ENCODE data around the gene CFAP97D2. TPM values are rescaled to one million over a fixed set of nuclear protein-coding genes. Genes with fewer than 3 reads are reported as not detected.

The CFAP97D2 gene
- total and polyA plus RNA-seq, 2 experiments from 2014 or later: not detected

GRCh38 chr13:114219392-114219791 lies 40.3 kb downstream of the CFAP97D2 start:
- Histone ChIP-seq H3K9me3 (ENCODE audit: low read depth) (no peaks in the 10 kb centered on the region), H3K27ac (no peak overlapping the region), H3K27me3 (peaks cover 4% of the 10 kb centered on the region), H3K36me3 (no peaks in the 10 kb centered on the region), H3K4me1 (ENCODE audit: low read depth) (peaks cover 8% of the 10 kb centered on the region), H3K4me3 (no peak overlapping the region)
- DNase-seq (ENCODE audit: low read depth in 1 of 2, low spot score in 1 of 2): peak in 1 of 2 donors; percentile 50
- no peak for TF ChIP-seq CTCF (IDR thresholded peaks at IDR 0.05; ENCODE audit: low read depth, low read length)

GRCh38 chr13:114222461-114222968 lies 43.5 kb downstream of the CFAP97D2 start:
- Histone ChIP-seq H3K4me1 (ENCODE audit: low read depth) (peaks cover 8% of the 10 kb centered on the region), H3K27ac (peak overlapping the region; percentile 50)
- no peak for TF ChIP-seq CTCF (IDR thresholded peaks at IDR 0.05; ENCODE audit: low read depth, low read length)

GRCh38 chr13:114224201-114224600 lies 45.1 kb downstream of the CFAP97D2 start:
- H3K4me3 ChIP-seq: no peak overlapping the region
- H3K27me3 ChIP-seq: peaks cover 5% of the 10 kb centered on the region
- H3K36me3 ChIP-seq: no peaks in the 10 kb centered on the region
- no peak overlapping the region for H3K27ac ChIP-seq
- peaks cover 8% of the 10 kb centered on the region for H3K4me1 ChIP-seq (ENCODE audit: low read depth)
- H3K9me3 ChIP-seq (ENCODE audit: low read depth): no peaks in the 10 kb centered on the region
- no peak for TF ChIP-seq CTCF (IDR thresholded peaks at IDR 0.05; ENCODE audit: low read depth, low read length)
- DNase-seq (ENCODE audit: low read depth in 1 of 2, low spot score in 1 of 2): no peak

More at GRCh38 chr13:114222461-114222968, 43.5 kb downstream of the CFAP97D2 start:
- no peak overlapping the region for H3K4me3 ChIP-seq
- H3K27me3 ChIP-seq: no peaks in the 10 kb centered on the region
- DNase-seq (ENCODE audit: low read depth in 1 of 2, low spot score in 1 of 2): peak; percentile 75 to 82
- no peaks in the 10 kb centered on the region for H3K36me3 ChIP-seq
- H3K9me3 ChIP-seq (ENCODE audit: low read depth): no peaks in the 10 kb centered on the region

GRCh38 chr13:114225610-114226009 lies 46.6 kb downstream of the CFAP97D2 start:
- TF ChIP-seq CTCF (IDR thresholded peaks at IDR 0.05; ENCODE audit: low read depth, low read length): no peak
- Histone ChIP-seq H3K36me3 (no peaks in the 10 kb centered on the region), H3K27ac (no peak overlapping the region), H3K27me3 (peaks cover 19% of the 10 kb centered on the region), H3K4me1 (ENCODE audit: low read depth) (peaks cover 8% of the 10 kb centered on the region), H3K4me3 (no peak overlapping the region), H3K9me3 (ENCODE audit: low read depth) (no peaks in the 10 kb centered on the region)
- no peak for DNase-seq (ENCODE audit: low read depth in 1 of 2, low spot score in 1 of 2)

GRCh38 chr13:114226088-114226487 lies 47.0 kb downstream of the CFAP97D2 start:
- Histone ChIP-seq H3K36me3 (no peaks in the 10 kb centered on the region), H3K9me3 (ENCODE audit: low read depth) (no peaks in the 10 kb centered on the region), H3K27ac (no peak overlapping the region), H3K4me1 (ENCODE audit: low read depth) (peaks cover 8% of the 10 kb centered on the region), H3K4me3 (no peak overlapping the region), H3K27me3 (peaks cover 20% of the 10 kb centered on the region)
- DNase-seq (ENCODE audit: low read depth in 1 of 2, low spot score in 1 of 2): no peak
- TF ChIP-seq CTCF (IDR thresholded peaks at IDR 0.05; ENCODE audit: low read depth, low read length): no peak
